Astrocyte (in vitro differentiated cells and primary cell): ENCODE data around the gene RAB35. TPM values are rescaled to one million over a fixed set of nuclear protein-coding genes. Genes with fewer than 3 reads are reported as not detected.

Experiments
- DNase-seq: peaks from one replicate; pipeline ENCODE4 v3.0.0-alpha.2; 2010; ENCODE audit warnings: low read depth
- FAIRE-seq: peaks from 2 replicates; lab custom pipeline; 2011; peaks lifted over from hg19 to GRCh38; lab: Jason Lieb, UNC
- H2AFZ ChIP-seq: 2 replicates; pipeline ENCODE4 v1.6.0; 2012; ENCODE audit warnings: low read depth, low read length, inconsistent platforms
- H3K27ac ChIP-seq: 2 replicates; pipeline ENCODE4 v1.5.1; 2011; ENCODE audit warnings: low read depth, low read length, inconsistent platforms
- H3K27me3 ChIP-seq: 2 replicates; pipeline ENCODE4 v1.6.0; 2011; ENCODE audit warnings: low read length, inconsistent platforms; ENCODE audit not compliant: insufficient read depth
- H3K36me3 ChIP-seq: 2 replicates; pipeline ENCODE4 v1.5.1; 2011; ENCODE audit warnings: low read length, inconsistent platforms; ENCODE audit not compliant: insufficient read depth
- H3K4me1 ChIP-seq: 2 replicates; pipeline ENCODE4 v1.5.1; 2011; ENCODE audit warnings: low read length, inconsistent platforms; ENCODE audit not compliant: insufficient read depth
- H3K4me2 ChIP-seq: 2 replicates; pipeline ENCODE4 v1.6.0; 2012; ENCODE audit warnings: low read length, inconsistent platforms
- H3K4me3 ChIP-seq: 2 replicates; pipeline ENCODE4 v1.5.1; 2011; ENCODE audit warnings: low read depth, mild to moderate bottlenecking, low read length, inconsistent platforms; ENCODE audit not compliant: insufficient read depth
- H3K79me2 ChIP-seq: 2 replicates; pipeline ENCODE4 v1.6.0; 2012; ENCODE audit warnings: mild to moderate bottlenecking, low read length, inconsistent platforms; ENCODE audit not compliant: insufficient read depth
- H3K9ac ChIP-seq: 2 replicates; pipeline ENCODE4 v1.6.0; 2012; ENCODE audit warnings: mild to moderate bottlenecking, low read length, inconsistent platforms
- H3K9me3 ChIP-seq: 2 replicates; pipeline ENCODE4 v1.5.1; 2012; ENCODE audit warnings: low read depth, mild to moderate bottlenecking, low read length, inconsistent platforms; ENCODE audit not compliant: insufficient read depth
- H4K20me1 ChIP-seq: 2 replicates; pipeline ENCODE4 v1.6.0; 2012; ENCODE audit warnings: low read length, inconsistent platforms; ENCODE audit not compliant: insufficient read depth
- H3K27ac Mint-ChIP-seq: one replicate; pipeline ENCODE4 v1.8.0; 2021; ENCODE audit warnings: mild to moderate bottlenecking, mixed read lengths; ENCODE audit not compliant: unreplicated experiment
- H3K27me3 Mint-ChIP-seq: one replicate; pipeline ENCODE4 v1.8.0; 2021; ENCODE audit warnings: low read depth, mixed read lengths; ENCODE audit not compliant: unreplicated experiment
- H3K36me3 Mint-ChIP-seq: one replicate; pipeline ENCODE4 v1.8.0; 2021; ENCODE audit warnings: low read depth, mixed read lengths; ENCODE audit not compliant: unreplicated experiment
- H3K4me1 Mint-ChIP-seq: one replicate; pipeline ENCODE4 v1.8.0; 2021; ENCODE audit warnings: low read depth, mixed read lengths; ENCODE audit not compliant: unreplicated experiment
- H3K4me3 Mint-ChIP-seq: one replicate; pipeline ENCODE4 v1.8.0; 2021; ENCODE audit warnings: mild to moderate bottlenecking, moderate library complexity, mixed read lengths; ENCODE audit not compliant: unreplicated experiment
- H3K9me3 Mint-ChIP-seq: one replicate; pipeline ENCODE4 v1.8.0; 2021; ENCODE audit warnings: mild to moderate bottlenecking, mixed read lengths; ENCODE audit not compliant: unreplicated experiment
- EZH2 ChIP-seq: IDR thresholded peaks from 2 replicates; pipeline ENCODE4 v1.6.1; 2012; ENCODE audit warnings: mild to moderate bottlenecking, low read length, inconsistent platforms; ENCODE audit not compliant: insufficient read depth
- total RNA-seq: library from RNA; stranded (reverse); gene quantifications from 2 replicates; pipeline ENCODE4 v1.2.1, GENCODE V29; 2021
- TF ChIP-seq, protein P1 (sequence below): IDR thresholded peaks from 2 replicates; pipeline ENCODE4 v1.5.1; 2011; ENCODE audit warnings: low read depth, mild to moderate bottlenecking, inconsistent platforms, low read length, moderate library complexity; ENCODE audit not compliant: insufficient read depth

RAB35 gene
- total RNA-seq, 1 donor from 2014 or later: 63.3 TPM

DNA sequence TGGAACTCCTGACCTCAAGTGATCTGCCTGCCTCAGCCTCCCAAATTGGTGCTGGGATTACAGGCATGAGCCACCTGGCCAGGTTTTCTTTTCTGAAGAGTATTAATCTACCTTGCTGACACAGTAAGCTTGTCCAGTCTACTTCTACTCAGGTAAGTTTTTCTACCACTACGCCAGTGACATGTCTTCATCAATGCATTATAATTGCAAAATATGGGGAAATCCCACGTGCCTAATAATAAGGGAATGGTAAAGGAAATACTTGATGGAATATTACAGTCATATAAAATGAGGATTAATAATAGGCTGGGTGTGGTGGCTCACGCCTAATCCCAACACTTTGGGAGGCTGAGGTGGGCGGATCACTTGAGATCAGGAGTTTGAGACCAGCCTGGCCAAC, 62.3 kb downstream of the RAB35 start:
- Mint-ChIP-seq H3K4me3 (no peak overlapping the region), H3K27me3 (no peaks in the 10 kb centered on the region), H3K4me1 (no peaks in the 10 kb centered on the region), H3K27ac (no peak overlapping the region), H3K9me3 (peaks cover 2% of the 10 kb centered on the region), H3K36me3 (no peaks in the 10 kb centered on the region)
- DNase-seq (no peak), FAIRE-seq (no peak)
- peaks cover 2% of the 10 kb centered on the region for H3K27me3 ChIP-seq
- H3K36me3 ChIP-seq: no peaks in the 10 kb centered on the region
- H4K20me1 ChIP-seq: no peaks in the 10 kb centered on the region
- H3K4me2 ChIP-seq: no peak overlapping the region
- no peaks in the 10 kb centered on the region for H3K4me1 ChIP-seq
- no peak overlapping the region for H3K4me3 ChIP-seq
- no peak overlapping the region for H3K9ac ChIP-seq
- no peaks in the 10 kb centered on the region for H3K9me3 ChIP-seq
- no peaks in the 10 kb centered on the region for H3K79me2 ChIP-seq
- no peak overlapping the region for H2AFZ ChIP-seq
- no peak overlapping the region for H3K27ac ChIP-seq
- TF ChIP-seq, protein P1, sequence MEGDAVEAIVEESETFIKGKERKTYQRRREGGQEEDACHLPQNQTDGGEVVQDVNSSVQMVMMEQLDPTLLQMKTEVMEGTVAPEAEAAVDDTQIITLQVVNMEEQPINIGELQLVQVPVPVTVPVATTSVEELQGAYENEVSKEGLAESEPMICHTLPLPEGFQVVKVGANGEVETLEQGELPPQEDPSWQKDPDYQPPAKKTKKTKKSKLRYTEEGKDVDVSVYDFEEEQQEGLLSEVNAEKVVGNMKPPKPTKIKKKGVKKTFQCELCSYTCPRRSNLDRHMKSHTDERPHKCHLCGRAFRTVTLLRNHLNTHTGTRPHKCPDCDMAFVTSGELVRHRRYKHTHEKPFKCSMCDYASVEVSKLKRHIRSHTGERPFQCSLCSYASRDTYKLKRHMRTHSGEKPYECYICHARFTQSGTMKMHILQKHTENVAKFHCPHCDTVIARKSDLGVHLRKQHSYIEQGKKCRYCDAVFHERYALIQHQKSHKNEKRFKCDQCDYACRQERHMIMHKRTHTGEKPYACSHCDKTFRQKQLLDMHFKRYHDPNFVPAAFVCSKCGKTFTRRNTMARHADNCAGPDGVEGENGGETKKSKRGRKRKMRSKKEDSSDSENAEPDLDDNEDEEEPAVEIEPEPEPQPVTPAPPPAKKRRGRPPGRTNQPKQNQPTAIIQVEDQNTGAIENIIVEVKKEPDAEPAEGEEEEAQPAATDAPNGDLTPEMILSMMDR: no peak
- TF ChIP-seq EZH2: no peak

DNA sequence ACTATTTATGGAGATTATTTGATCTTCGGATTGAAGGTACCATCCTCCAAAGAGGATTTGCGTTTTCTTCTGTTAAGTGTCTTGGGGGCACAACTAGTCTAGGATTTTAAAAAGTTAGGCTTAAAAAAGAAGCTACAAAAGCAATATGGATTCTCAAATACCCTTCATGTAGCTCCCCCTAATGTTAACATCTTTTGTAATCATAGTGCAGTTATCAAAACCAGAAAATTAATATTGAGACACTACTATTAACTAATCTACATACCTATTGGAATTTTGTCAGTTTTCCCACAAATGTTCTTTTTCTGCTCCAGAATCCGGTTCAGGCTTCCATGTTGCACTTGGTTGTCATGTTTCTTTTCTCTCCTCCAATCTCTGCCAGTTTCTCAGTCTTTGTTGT, 65.0 kb downstream of the RAB35 start:
- H3K36me3 ChIP-seq: no peaks in the 10 kb centered on the region
- no peaks in the 10 kb centered on the region for H3K27me3 Mint-ChIP-seq
- H3K36me3 Mint-ChIP-seq: no peaks in the 10 kb centered on the region
- H3K27ac Mint-ChIP-seq: no peak overlapping the region
- H3K4me1 ChIP-seq: no peaks in the 10 kb centered on the region
- no peak for FAIRE-seq
- H2AFZ ChIP-seq: no peak overlapping the region
- H4K20me1 ChIP-seq: no peaks in the 10 kb centered on the region
- no peak overlapping the region for H3K9ac ChIP-seq
- no peaks in the 10 kb centered on the region for H3K4me1 Mint-ChIP-seq
- TF ChIP-seq, protein P1: no peak
- no peak for TF ChIP-seq EZH2
- no peak overlapping the region for H3K4me3 ChIP-seq
- no peak overlapping the region for H3K4me2 ChIP-seq
- no peak for DNase-seq
- no peaks in the 10 kb centered on the region for H3K79me2 ChIP-seq
- H3K27me3 ChIP-seq: peaks cover 2% of the 10 kb centered on the region
- no peaks in the 10 kb centered on the region for H3K9me3 ChIP-seq
- H3K27ac ChIP-seq: no peak overlapping the region
- H3K4me3 Mint-ChIP-seq: no peak overlapping the region
- H3K9me3 Mint-ChIP-seq: peaks cover 2% of the 10 kb centered on the region

DNA sequence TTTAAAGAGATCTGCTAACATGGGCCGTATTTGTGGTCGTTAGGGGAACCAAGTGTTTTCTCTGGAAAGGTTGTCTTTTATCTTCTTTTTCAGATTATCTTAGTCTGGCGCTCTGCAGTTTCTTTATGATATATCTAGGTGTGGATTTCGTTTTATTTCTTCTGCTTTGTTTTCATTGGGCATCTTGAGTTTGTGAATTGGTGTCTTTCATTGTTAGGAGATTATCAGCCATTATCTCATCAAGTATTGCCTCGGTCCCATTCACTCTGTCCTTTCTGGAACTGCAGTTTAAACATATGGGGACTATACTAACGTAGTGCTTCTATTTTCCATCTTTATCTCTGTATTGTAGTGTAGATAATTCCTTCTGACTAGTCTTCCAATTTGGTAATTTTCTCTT, 67.1 kb downstream of the RAB35 start:
- H3K4me3 ChIP-seq: no peak overlapping the region
- Mint-ChIP-seq H3K4me1 (no peaks in the 10 kb centered on the region), H3K9me3 (peaks cover 3% of the 10 kb centered on the region), H3K36me3 (peaks cover 3% of the 10 kb centered on the region), H3K27me3 (no peaks in the 10 kb centered on the region), H3K4me3 (no peak overlapping the region), H3K27ac (no peak overlapping the region)
- TF ChIP-seq, protein P1: no peak
- no peak for TF ChIP-seq EZH2
- H3K4me1 ChIP-seq: no peaks in the 10 kb centered on the region
- no peaks in the 10 kb centered on the region for H3K9me3 ChIP-seq
- no peaks in the 10 kb centered on the region for H3K79me2 ChIP-seq
- no peak overlapping the region for H3K27ac ChIP-seq
- H4K20me1 ChIP-seq: no peaks in the 10 kb centered on the region
- no peak overlapping the region for H2AFZ ChIP-seq
- H3K27me3 ChIP-seq: peaks cover 2% of the 10 kb centered on the region
- no peaks in the 10 kb centered on the region for H3K36me3 ChIP-seq
- H3K4me2 ChIP-seq: no peak overlapping the region
- FAIRE-seq (no peak), DNase-seq (no peak)
- H3K9ac ChIP-seq: no peak overlapping the region
